AG09319 (cell line): Measurements from ENCODE around the gene SLC41A3.
"Not testable (repeated sequence)": the region's sequence is repeated elsewhere in the genome, so short reads cannot be mapped to it uniquely, and the experiment has no call there.

Experiments
- DNase-seq: peaks from one replicate; pipeline ENCODE4 v3.0.0-alpha.2; 2010; ENCODE audit warnings: low read depth; ENCODE audit errors: extremely low read depth
- TF ChIP-seq, protein P1 (sequence below): IDR thresholded peaks from 2 replicates; pipeline ENCODE4 v1.5.1; 2011; ENCODE audit warnings: low read depth, mild to moderate bottlenecking, inconsistent platforms, low read length, moderate library complexity

Gene SLC41A3

GRCh38 chr3:126098391-126098858, 14.5 kb upstream of the SLC41A3 start:
- DNase-seq: no peak
- TF ChIP-seq, protein P1, sequence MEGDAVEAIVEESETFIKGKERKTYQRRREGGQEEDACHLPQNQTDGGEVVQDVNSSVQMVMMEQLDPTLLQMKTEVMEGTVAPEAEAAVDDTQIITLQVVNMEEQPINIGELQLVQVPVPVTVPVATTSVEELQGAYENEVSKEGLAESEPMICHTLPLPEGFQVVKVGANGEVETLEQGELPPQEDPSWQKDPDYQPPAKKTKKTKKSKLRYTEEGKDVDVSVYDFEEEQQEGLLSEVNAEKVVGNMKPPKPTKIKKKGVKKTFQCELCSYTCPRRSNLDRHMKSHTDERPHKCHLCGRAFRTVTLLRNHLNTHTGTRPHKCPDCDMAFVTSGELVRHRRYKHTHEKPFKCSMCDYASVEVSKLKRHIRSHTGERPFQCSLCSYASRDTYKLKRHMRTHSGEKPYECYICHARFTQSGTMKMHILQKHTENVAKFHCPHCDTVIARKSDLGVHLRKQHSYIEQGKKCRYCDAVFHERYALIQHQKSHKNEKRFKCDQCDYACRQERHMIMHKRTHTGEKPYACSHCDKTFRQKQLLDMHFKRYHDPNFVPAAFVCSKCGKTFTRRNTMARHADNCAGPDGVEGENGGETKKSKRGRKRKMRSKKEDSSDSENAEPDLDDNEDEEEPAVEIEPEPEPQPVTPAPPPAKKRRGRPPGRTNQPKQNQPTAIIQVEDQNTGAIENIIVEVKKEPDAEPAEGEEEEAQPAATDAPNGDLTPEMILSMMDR: no peak

GRCh38 chr3:126097801-126098200, 13.9 kb upstream of the SLC41A3 start:
- TF ChIP-seq, protein P1: no peak
- no peak for DNase-seq

DNA sequence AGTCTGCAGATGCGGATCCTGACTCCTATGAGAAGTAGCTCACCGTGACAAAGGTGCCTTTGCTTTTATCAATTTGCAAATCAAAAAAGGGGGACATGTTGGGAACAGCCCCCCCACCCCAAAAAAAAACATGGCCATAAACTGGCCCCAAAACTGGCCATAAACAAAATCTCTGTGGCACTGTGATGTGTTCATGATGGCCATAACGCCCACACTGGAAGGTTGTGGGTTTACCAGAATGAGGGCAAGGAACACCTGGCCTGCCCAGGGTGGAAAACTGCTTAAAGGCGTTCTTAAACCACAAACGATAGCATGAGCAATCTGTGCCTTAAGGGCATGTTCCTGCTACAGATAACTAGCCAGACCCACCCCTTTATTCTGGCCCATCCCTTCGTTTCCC, 12.3 kb upstream of the SLC41A3 start:
- DNase-seq: not testable (repeated sequence)

DNA sequence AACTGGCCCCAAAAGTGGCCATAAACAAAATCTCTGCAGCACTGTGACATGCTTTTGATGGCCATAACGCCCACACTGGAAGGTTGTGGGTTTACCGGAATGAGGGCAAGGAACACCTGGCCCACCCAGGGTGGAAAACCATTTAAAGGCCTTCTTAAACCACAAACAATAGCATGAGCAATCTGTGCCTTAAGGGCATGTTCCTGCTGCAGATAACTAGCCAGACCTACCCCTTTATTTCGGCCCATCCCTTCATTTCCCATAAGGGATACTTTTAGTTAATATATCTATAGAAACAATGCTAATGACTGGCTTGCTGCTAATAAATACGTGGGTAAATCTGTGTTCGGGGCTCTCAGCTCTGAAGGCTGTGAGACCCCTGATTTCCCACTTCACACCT, 8.2 kb upstream of the SLC41A3 start:
- DNase-seq: not testable (repeated sequence)

GRCh38 chr3:126087552-126088175, 3.7 kb upstream of the SLC41A3 start:
- TF ChIP-seq, protein P1: no peak
- no peak for DNase-seq

GRCh38 chr3:126085841-126086240, 1.9 kb upstream of the SLC41A3 start:
- TF ChIP-seq, protein P1: no peak
- DNase-seq: no peak

- no peak for DNase-seq
- TF ChIP-seq, protein P1: no peak
Observed at GRCh38 chr3:126085276-126085675, 1.4 kb upstream of the SLC41A3 start.

DNA sequence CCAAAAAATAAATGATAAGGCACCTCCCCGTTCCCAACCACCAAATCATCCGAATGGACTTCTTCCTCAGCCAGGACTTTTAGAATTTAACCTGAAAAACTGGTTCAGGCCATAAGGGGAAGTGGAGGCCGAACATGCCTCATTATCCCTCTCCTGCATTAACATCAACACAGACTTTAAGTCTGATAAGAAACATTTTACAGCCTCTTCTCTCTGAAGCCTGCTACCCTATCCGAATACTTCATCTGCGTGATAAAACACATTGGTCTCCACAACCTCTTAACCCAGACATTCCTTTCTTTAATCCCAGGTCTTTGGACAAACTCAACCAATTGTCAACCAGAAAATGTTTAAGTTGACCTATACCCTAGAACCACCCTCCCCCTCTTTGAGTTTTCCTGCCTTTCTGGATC, 850 bp upstream of the SLC41A3 start:
- TF ChIP-seq, protein P1: no peak
- no peak for DNase-seq

DNA sequence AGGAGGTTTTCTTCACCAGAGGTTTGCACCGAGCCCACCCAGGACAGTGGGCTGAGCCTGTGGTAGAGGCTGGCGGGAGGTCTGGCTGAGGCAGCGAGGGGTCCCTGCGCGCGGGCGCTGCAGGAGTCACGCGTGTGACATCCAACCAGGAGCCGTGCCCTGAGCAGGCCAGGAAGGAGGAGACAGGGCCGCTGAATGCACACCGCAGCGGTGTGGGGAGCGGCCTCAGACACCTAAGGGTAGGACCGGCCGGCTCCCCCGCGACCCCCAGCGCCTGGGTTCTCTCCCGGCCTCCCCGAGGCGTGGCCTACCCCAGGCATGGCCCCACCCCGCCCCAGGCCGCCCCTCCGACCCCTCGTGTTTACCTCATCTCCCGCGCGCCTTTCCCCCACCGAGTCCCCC, 412 bp downstream of the SLC41A3 start:
- TF ChIP-seq, protein P1: no peak
- no peak for DNase-seq
